ENCODE results near the gene LIME1.

The LIME1 gene

GRCh38 chr20:63744574-63745423, 8.3 kb downstream of the LIME1 start:
- TF ChIP-seq CTCF (IDR thresholded peaks at IDR 0.05; ENCODE audit: low read depth, low read length), result no peak
- no peak for DNase-seq (ENCODE audit: extremely low read depth, low read depth)

- no peak for DNase-seq (ENCODE audit: extremely low read depth, low read depth)
- TF ChIP-seq CTCF (IDR thresholded peaks at IDR 0.05; ENCODE audit: low read depth, low read length), result no peak
Measured at GRCh38 chr20:63745424-63745805, 9.0 kb downstream of the LIME1 start.

GRCh38 chr20:63745961-63746731, 9.7 kb downstream of the LIME1 start:
- DNase-seq (ENCODE audit: extremely low read depth, low read depth), result no peak
- no peak for TF ChIP-seq CTCF (IDR thresholded peaks at IDR 0.05; ENCODE audit: low read depth, low read length)

GRCh38 chr20:63746751-63747315, 10.4 kb downstream of the LIME1 start:
- no peak for TF ChIP-seq CTCF (IDR thresholded peaks at IDR 0.05; ENCODE audit: low read depth, low read length)
- DNase-seq (ENCODE audit: extremely low read depth, low read depth), result no peak

- DNase-seq (ENCODE audit: extremely low read depth, low read depth), result no peak
- TF ChIP-seq CTCF (IDR thresholded peaks at IDR 0.05; ENCODE audit: low read depth, low read length), result no peak
Measured at GRCh38 chr20:63747622-63748069, 11.2 kb downstream of the LIME1 start.

GRCh38 chr20:63748070-63748933, 11.8 kb downstream of the LIME1 start:
- DNase-seq (ENCODE audit: extremely low read depth, low read depth), result no peak
- TF ChIP-seq CTCF (IDR thresholded peaks at IDR 0.05; ENCODE audit: low read depth, low read length), result no peak

Measured in AG09319 (cell line).